Activated CD4-positive, alpha-beta memory T cell treated with anti-CD3 and anti-CD28 coated beads, Interleukin-2, amount 10 ng/mL, durations not matched to agents 7 days and 5 days (primary cell): Measurements from ENCODE around the gene GPC5. TPM values are rescaled to one million over a fixed set of nuclear protein-coding genes. Genes with fewer than 3 reads are reported as not detected.

ENCODE experiments used
- CTCF ChIA-PET: fragments of 350-600 bp; sonication (Branson Sonifier 250); formaldehyde crosslinking; loops from one replicate; lab custom pipeline; 2021; ENCODE audit warnings: antibody characterized with exemption, inconsistent platforms; lab: Charles Lee
- POLR2A ChIA-PET: fragments of 350-600 bp; sonication (Branson Sonifier 250); formaldehyde crosslinking; loops from one replicate; lab custom pipeline; 2021; ENCODE audit warnings: antibody characterized with exemption; lab: Charles Lee
- DNase-seq: peaks from one replicate; pipeline ENCODE4 v3.0.0-alpha.2; 2020
- H3K27ac Mint-ChIP-seq: one replicate; pipeline ENCODE4 v1.8.0; 2021; ENCODE audit warnings: mild to moderate bottlenecking, mixed read lengths
- H3K27me3 Mint-ChIP-seq: one replicate; pipeline ENCODE4 v1.8.0; 2021; ENCODE audit warnings: mixed read lengths
- H3K36me3 Mint-ChIP-seq: one replicate; pipeline ENCODE4 v1.8.0; 2021; ENCODE audit warnings: low read depth, mixed read lengths
- H3K4me1 Mint-ChIP-seq: one replicate; pipeline ENCODE4 v1.8.0; 2021; ENCODE audit warnings: mixed read lengths
- H3K4me3 Mint-ChIP-seq: one replicate; pipeline ENCODE4 v1.8.0; 2021; ENCODE audit warnings: mild to moderate bottlenecking, mixed read lengths
- H3K9me3 Mint-ChIP-seq: one replicate; pipeline ENCODE4 v1.8.0; 2021; ENCODE audit warnings: mixed read lengths
- total RNA-seq, 2 experiments: library from RNA; stranded (reverse); gene quantifications; one replicate each; pipeline ENCODE4 v1.2.3, GENCODE V29; 2021

Gene GPC5
- total RNA-seq, 2 experiments from 2014 or later, result not detected

DNA sequence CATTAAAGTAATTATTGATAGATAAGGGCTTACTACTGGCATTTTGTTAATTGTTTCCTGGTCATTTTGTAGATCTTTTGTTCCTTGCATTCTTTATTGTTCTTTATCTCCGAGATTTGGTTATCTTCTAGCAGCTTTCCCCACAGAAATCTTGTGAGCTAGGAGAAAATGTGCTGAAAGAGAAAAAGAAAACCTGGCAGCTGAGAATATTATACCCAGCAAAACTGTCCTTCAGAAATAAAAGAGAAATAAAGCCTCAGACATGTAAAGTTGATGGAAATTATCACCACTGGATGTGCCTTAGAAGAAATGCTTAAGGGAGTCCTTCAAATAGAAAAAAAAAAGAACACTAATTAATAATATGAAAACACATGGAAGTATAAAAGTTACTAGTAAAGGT, 1363.3 kb downstream of the GPC5 start:
- Mint-ChIP-seq H3K36me3 (no peaks in the 10 kb centered on the region), H3K4me1 (no peaks in the 10 kb centered on the region), H3K4me3 (no peak overlapping the region), H3K27ac (no peak overlapping the region), H3K9me3 (peaks cover 8% of the 10 kb centered on the region), H3K27me3 (no peaks in the 10 kb centered on the region)
- DNase-seq, result no peak
- ChIA-PET CTCF (no interaction called here), POLR2A (no interaction called here)

DNA sequence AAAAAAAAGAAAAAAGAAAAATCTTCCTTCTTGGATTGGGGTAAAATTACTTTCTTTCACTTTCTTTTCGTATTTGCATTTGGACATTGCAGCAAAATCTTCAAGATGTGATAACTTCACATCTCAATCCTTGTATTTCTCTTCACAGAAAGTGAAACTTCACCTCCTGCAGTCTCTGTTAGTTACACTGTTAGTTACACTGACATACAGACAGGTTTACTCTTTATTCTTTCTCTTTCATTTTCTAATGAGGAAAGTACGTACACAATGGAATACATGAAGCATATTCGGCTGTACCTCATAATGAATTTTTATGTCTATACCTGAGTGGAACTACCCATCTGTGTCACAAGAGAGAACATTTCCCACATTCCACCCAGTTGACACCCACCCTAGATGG, 1369.0 kb downstream of the GPC5 start:
- no peaks in the 10 kb centered on the region for H3K4me1 Mint-ChIP-seq
- H3K27ac Mint-ChIP-seq, result no peak overlapping the region
- ChIA-PET POLR2A (no interaction called here), CTCF (no interaction called here)
- H3K27me3 Mint-ChIP-seq, result no peaks in the 10 kb centered on the region
- no peaks in the 10 kb centered on the region for H3K36me3 Mint-ChIP-seq
- DNase-seq, result no peak
- peaks cover 2% of the 10 kb centered on the region for H3K9me3 Mint-ChIP-seq
- H3K4me3 Mint-ChIP-seq, result no peak overlapping the region

DNA sequence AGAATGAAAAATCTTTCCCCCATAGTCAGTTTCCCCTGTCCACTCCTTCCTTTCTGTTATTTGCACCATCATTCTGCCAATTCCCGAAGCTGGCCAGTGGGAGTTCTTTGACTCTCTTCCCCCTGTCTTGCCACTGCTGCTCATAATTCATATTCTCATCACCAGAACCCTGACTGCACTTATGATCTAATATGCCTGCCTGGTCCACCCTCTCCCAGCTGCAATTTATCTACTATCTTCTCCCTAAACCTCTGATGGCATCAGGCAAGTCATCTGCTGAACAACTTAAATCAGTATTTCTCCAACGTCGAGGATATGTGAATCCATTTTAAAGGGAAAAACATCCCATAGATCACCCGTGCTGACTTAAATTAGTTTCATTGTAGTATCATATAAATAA, 1370.2 kb downstream of the GPC5 start:
- H3K4me3 Mint-ChIP-seq, result no peak overlapping the region
- H3K27ac Mint-ChIP-seq, result no peak overlapping the region
- no peak for DNase-seq
- H3K4me1 Mint-ChIP-seq, result no peaks in the 10 kb centered on the region
- no peaks in the 10 kb centered on the region for H3K36me3 Mint-ChIP-seq
- CTCF ChIA-PET, result no interaction called here
- H3K27me3 Mint-ChIP-seq, result no peaks in the 10 kb centered on the region
- POLR2A ChIA-PET, result no interaction called here
- H3K9me3 Mint-ChIP-seq, result no peaks in the 10 kb centered on the region

DNA sequence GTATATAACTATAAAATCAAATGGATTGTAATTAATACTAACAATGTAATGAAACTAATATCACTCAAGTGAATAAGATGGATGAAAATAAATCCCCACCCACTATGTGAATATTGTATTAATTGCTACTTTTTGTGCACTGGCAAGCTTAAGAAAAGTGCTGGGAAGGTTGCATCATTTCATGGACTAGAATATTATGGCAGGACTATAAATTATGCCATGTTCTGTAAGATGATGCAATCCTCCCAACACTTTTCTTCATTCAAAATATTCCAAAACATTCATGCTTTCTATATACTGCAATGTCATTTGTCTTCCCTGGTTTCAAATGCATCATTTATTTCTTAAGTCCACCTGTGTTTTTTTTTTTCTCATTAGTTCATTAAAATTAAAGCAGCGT, 1370.6 kb downstream of the GPC5 start:
- no peaks in the 10 kb centered on the region for H3K4me1 Mint-ChIP-seq
- POLR2A ChIA-PET, result no interaction called here

DNA sequence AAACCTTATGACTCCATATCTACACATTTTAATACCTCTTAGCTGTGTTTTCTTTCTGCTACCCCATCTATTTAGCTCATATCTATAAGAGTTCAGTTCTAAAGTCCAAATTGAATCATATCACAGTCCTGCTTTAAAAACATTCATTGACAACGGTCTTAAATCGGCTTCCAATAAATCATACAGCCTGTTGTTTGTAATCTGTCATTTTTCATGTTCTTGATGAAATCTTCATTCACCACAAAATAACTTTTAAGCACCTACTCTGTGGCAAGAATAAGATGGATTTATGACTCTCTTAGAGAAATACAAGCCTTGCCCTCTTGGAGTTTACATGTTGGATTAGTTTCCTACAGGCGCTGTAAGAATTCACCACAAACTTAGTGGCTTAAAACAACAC, 1377.2 kb downstream of the GPC5 start:
- no peaks in the 10 kb centered on the region for H3K27me3 Mint-ChIP-seq
- ChIA-PET POLR2A (no interaction called here), CTCF (no interaction called here)
- H3K27ac Mint-ChIP-seq, result no peak overlapping the region
- no peaks in the 10 kb centered on the region for H3K9me3 Mint-ChIP-seq
- H3K4me1 Mint-ChIP-seq, result no peaks in the 10 kb centered on the region
- no peaks in the 10 kb centered on the region for H3K36me3 Mint-ChIP-seq
- no peak for DNase-seq
- no peak overlapping the region for H3K4me3 Mint-ChIP-seq

More for the DNA sequence above, 1370.6 kb downstream of the GPC5 start:
- Mint-ChIP-seq H3K27ac (no peak overlapping the region), H3K27me3 (no peaks in the 10 kb centered on the region), H3K4me3 (no peak overlapping the region), H3K9me3 (no peaks in the 10 kb centered on the region), H3K36me3 (no peaks in the 10 kb centered on the region)
- CTCF ChIA-PET, result no interaction called here
- no peak for DNase-seq

DNA sequence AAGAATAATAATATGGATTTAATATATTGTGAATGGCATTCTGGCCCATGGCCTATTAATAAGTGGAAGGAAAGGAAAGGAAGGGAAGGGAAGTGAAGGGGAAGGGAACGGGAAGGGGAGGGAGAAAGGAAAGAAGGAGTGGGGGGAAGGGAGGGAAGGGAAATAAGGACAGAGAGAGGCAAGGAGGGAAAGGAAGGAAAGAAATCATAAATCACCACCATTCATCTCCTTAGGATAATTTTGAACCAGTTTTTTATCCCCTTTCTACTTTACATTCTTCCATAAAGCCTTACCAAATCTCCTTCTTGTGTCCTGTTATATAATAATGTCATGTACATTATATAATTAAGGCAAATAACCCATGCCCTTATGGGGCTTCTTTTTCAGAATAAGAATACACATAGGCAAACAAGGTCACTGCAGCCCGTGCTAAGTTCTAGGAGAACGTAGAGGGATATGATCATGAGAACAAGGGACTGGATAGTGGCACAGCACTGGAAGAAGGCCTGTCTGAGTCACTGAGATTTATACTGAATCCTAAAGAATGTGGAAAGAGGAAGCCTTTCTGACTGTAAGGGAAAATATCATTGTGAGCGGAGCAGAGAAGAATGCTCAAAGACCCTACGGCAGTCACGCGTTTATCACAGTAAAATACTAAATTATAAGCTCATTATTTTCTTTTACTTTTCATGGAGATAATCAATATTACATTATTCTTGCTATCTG, 1383.7 kb downstream of the GPC5 start:
- no peaks in the 10 kb centered on the region for H3K27me3 Mint-ChIP-seq
- no peaks in the 10 kb centered on the region for H3K4me1 Mint-ChIP-seq
- peaks cover 2% of the 10 kb centered on the region for H3K9me3 Mint-ChIP-seq
- POLR2A ChIA-PET, result no interaction called here
- H3K36me3 Mint-ChIP-seq, result no peaks in the 10 kb centered on the region
- DNase-seq, result no peak
- H3K4me3 Mint-ChIP-seq, result no peak overlapping the region
- CTCF ChIA-PET, result no interaction called here
- H3K27ac Mint-ChIP-seq, result no peak overlapping the region

DNA sequence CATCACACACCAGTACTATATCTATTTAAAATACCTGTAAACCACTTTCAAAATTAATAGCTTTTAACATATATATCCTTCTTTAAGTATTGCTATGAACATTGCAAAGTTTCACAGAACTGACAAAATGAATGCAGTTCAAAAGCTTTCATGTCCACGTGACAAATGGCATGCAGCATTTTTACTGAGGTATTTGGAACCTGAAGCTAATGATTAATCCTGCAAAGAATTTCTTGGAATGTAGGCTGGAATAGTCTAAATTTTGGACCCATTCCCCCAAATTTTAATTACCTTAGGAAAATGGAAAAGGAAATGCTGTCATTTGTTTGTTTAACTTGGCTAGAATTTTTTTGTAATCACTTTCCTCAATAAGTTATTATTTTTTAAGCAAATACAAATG, 1404.4 kb downstream of the GPC5 start:
- Mint-ChIP-seq H3K27me3 (no peaks in the 10 kb centered on the region), H3K4me3 (no peak overlapping the region), H3K4me1 (peaks cover 4% of the 10 kb centered on the region), H3K9me3 (no peaks in the 10 kb centered on the region), H3K27ac (no peak overlapping the region), H3K36me3 (no peaks in the 10 kb centered on the region)
- no peak for DNase-seq
- ChIA-PET POLR2A (no interaction called here), CTCF (no interaction called here)

DNA sequence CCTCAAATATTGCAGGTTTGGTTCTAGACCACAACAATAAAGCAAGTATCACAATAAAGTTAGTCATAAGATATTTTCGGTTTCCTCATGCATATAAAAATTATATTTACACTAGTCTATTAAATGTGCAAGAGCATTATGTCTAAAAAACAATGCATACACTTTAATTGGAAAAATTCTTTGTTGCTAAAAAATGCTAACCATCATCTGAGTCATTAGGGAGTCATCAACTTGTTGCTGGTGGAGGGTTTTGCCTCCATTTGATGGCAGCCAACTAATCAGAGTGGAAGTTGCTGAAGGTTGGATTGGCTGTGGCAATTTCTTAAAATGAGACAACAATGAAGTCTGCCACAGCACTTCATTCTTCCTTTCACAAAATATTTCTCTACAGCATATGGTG, 1405.9 kb downstream of the GPC5 start:
- Mint-ChIP-seq H3K4me1 (peaks cover 4% of the 10 kb centered on the region), H3K27me3 (no peaks in the 10 kb centered on the region), H3K4me3 (no peak overlapping the region), H3K36me3 (no peaks in the 10 kb centered on the region), H3K9me3 (no peaks in the 10 kb centered on the region), H3K27ac (no peak overlapping the region)
- ChIA-PET CTCF (no interaction called here), POLR2A (no interaction called here)
- no peak for DNase-seq

DNA sequence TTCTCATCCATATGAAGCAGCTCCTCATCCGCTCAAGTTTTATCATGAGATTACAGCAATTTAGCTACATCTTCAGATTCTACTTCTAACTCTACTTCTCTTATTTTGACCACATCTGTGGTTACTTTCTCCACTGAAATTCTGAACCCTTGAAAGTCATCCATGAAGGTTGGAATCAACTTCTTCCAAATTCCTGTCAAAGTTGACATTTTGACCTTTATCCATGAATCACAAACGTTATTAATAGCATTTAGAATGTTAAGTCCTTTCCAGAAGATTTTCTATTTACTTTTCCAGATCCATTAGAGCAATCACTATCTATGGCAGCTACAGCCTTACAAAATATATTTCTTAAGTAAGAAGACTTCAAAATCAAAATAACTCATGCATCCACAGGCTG, 1406.5 kb downstream of the GPC5 start:
- no peaks in the 10 kb centered on the region for H3K9me3 Mint-ChIP-seq
- DNase-seq, result no peak
- H3K27ac Mint-ChIP-seq, result no peak overlapping the region
- peaks cover 4% of the 10 kb centered on the region for H3K4me1 Mint-ChIP-seq
- no peak overlapping the region for H3K4me3 Mint-ChIP-seq
- CTCF ChIA-PET, result no interaction called here
- H3K27me3 Mint-ChIP-seq, result no peaks in the 10 kb centered on the region
- POLR2A ChIA-PET, result no interaction called here
- no peaks in the 10 kb centered on the region for H3K36me3 Mint-ChIP-seq

DNA sequence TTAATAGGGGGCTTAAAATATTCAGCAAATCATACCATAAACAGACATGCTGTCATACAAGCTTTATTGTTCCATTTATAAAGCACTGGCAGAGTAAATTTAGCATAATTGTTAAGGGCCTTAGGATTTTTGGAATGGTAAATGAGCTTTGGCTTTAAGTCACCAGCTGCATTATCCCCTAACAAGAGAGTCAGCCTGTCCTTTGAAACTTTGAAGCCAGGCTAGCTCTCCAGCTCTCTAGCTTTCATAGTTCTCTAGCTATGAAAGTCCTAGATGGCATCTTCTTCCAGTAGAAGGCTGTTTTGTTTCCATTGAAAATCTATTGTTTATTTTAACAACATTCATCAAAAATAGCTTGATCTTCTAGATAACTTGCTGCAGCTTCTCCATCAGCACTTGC, 1407.3 kb downstream of the GPC5 start:
- no peak for DNase-seq
- peak overlapping the region; percentile 67 for H3K4me3 Mint-ChIP-seq
- no peaks in the 10 kb centered on the region for H3K9me3 Mint-ChIP-seq
- H3K27ac Mint-ChIP-seq, result no peak overlapping the region
- ChIA-PET POLR2A (no interaction called here), CTCF (no interaction called here)
- H3K36me3 Mint-ChIP-seq, result no peaks in the 10 kb centered on the region
- peaks cover 4% of the 10 kb centered on the region for H3K4me1 Mint-ChIP-seq
- no peaks in the 10 kb centered on the region for H3K27me3 Mint-ChIP-seq

DNA sequence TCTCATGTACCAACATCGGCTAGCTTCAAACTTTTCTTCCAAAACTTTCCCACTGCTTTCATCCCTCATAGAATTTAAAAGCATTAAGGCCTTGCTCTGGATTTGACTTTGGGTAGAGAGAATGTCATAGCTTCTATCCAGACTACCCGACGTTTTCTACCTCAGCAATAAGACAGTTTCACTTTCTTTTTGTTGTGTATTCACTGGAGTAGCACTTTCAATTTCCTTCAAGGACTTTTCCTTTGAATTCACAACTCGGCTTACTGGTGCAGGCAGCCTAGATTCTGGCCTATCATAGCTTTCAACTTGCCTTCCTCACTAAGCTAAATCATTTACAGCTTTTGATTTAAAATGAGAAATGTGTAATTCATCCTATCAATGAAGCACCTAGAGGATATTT, 1407.8 kb downstream of the GPC5 start:
- Mint-ChIP-seq H3K36me3 (no peaks in the 10 kb centered on the region), H3K27me3 (no peaks in the 10 kb centered on the region), H3K9me3 (peaks cover 2% of the 10 kb centered on the region), H3K27ac (no peak overlapping the region), H3K4me1 (peaks cover 4% of the 10 kb centered on the region), H3K4me3 (peak overlapping the region; percentile 67)
- CTCF ChIA-PET, result no interaction called here
- DNase-seq, result no peak
- POLR2A ChIA-PET, result no interaction called here

DNA sequence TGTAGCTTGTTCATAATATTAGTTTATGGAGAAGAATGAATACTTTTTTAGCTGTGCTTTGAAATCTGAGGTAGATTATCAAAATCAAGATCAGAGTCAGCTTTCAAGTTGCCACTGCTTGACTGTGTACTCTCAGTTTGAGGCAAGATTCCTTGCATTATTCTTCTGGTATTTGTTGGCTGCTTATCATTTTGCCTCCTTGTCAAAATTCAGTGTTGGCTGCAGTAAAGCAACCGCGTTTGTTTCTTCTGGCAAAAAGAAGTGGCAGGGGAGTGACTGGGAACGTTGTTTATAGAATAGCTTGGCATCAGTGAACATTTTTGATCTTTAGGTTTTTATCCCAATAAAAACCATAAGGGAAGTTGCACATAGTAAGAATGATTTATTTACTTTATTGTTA, 1408.9 kb downstream of the GPC5 start:
- H3K36me3 Mint-ChIP-seq, result no peaks in the 10 kb centered on the region
- no peak overlapping the region for H3K27ac Mint-ChIP-seq
- H3K9me3 Mint-ChIP-seq, result peaks cover 2% of the 10 kb centered on the region
- CTCF ChIA-PET, result no interaction called here
- no peak for DNase-seq
- no peak overlapping the region for H3K4me3 Mint-ChIP-seq
- POLR2A ChIA-PET, result no interaction called here
- peaks cover 4% of the 10 kb centered on the region for H3K4me1 Mint-ChIP-seq
- no peaks in the 10 kb centered on the region for H3K27me3 Mint-ChIP-seq

DNA sequence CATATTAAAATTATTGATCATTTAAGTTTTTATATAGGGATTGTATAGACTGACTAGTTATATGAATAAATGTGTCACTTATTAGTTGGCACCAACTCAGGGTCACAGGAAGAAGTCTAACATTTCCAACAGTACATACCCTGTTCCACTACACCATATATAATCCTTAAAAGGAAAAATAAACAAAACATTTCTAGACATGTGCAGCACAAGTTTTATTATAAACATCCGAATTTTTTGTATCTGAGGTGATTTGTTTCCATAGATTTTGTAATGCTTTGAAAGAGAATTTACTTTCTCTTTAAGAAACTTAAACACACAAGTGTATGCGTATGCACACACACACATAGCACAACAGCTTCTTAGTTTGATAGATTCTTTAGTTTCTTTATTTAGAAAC, 1409.5 kb downstream of the GPC5 start:
- no peak for DNase-seq
- H3K4me3 Mint-ChIP-seq, result no peak overlapping the region
- no peaks in the 10 kb centered on the region for H3K36me3 Mint-ChIP-seq
- no peaks in the 10 kb centered on the region for H3K27me3 Mint-ChIP-seq
- ChIA-PET POLR2A (no interaction called here), CTCF (no interaction called here)
- H3K4me1 Mint-ChIP-seq, result peaks cover 4% of the 10 kb centered on the region
- no peak overlapping the region for H3K27ac Mint-ChIP-seq
- H3K9me3 Mint-ChIP-seq, result peaks cover 2% of the 10 kb centered on the region

DNA sequence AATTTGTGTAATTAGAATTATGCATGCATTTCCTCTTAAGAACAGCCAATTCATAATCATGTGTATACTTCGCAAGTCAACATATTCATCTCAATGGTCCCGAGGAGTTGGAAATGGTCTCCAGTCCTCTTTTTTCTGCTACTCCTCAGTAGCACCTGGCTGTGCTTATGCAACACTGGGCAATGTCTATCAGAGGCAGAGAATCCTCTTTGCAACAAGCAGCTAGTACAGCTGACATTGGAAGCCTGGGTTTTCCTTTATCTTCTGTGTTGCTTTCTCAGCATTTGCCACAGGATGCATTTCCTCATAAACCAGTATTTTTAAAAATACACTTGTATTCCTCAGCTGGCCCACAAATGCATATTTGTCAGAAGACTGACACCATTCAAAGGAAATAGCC, 1422.9 kb downstream of the GPC5 start:
- CTCF ChIA-PET, result no interaction called here
- no peaks in the 10 kb centered on the region for H3K27me3 Mint-ChIP-seq
- no peak for DNase-seq
- H3K9me3 Mint-ChIP-seq, result no peaks in the 10 kb centered on the region
- no peaks in the 10 kb centered on the region for H3K4me1 Mint-ChIP-seq
- no peak overlapping the region for H3K27ac Mint-ChIP-seq
- no peaks in the 10 kb centered on the region for H3K36me3 Mint-ChIP-seq
- H3K4me3 Mint-ChIP-seq, result no peak overlapping the region
- POLR2A ChIA-PET, result no interaction called here
